ENCODE data around the gene TMEM165. TPM values are rescaled to one million over a fixed set of nuclear protein-coding genes. Genes with fewer than 3 reads are reported as not detected.

TMEM165 gene
- total RNA-seq, 4 donors from 2014 or later = 82.5 to 129 (median 98.3) TPM

DNA sequence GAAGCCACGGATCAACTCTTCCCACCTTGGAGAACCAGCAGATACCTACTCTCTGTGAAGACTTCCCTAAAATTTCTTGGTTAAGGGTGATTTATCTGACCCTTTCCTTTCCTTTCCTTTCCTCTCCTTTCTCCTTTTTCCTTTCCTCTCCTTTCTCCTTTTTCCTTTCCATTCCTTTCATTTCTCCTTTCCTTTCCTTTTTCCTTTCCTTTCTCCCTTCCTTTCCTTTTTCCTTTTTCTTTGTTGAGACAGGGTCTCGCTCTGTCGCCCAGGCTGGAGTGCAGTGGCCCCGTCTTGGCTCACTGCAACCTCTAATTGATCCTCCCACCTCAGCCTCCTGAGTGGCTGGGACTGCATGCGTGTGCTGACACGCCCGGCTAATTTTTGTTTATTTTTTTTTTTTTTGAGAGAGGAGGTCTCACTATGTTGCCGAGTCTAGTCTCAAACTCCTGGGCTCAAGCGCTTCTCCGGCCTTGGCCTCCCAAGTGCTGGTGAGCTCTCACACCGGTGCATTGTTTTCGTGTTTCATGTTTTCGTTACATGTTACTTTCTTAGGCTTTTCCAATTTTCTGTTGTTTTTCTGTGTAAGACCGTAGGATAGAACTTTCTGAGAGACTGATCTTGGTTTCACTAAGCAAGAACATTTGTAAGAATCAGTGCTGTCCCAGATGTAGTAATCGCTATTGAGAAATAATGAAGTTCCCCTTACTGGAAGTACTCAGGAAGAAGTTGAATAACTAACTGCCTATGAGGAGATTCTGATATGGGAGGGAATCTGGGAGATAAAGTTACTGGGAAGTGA, 2.0 kb downstream of the TMEM165 start:
- Histone ChIP-seq H3K27me3 (no peaks in the 10 kb centered on the region), H3K4me3 (peak overlapping the region; percentile 97), H3K27ac (peak overlapping the region; percentile 99), H3K36me3 (peaks cover 5% of the 10 kb centered on the region), H3K9me3 (no peaks in the 10 kb centered on the region), H3K4me1 (peaks cover 35% of the 10 kb centered on the region)
- TF ChIP-seq EP300 (IDR thresholded peaks at IDR 0.05) (no peak), POLR2AphosphoS5 (IDR thresholded peaks at IDR 0.05) (peak in 2 of 3 donors; percentile 28 to 39), POLR2A (IDR thresholded peaks at IDR 0.05) (peak in 1 of 2 donors; percentile 58)
- DNase-seq (ENCODE audit: low spot score in 2 of 2) = no peak
- whole genome bisulfite sequencing = 51% methylated on average over 15 of the region's 15 CpGs

DNA sequence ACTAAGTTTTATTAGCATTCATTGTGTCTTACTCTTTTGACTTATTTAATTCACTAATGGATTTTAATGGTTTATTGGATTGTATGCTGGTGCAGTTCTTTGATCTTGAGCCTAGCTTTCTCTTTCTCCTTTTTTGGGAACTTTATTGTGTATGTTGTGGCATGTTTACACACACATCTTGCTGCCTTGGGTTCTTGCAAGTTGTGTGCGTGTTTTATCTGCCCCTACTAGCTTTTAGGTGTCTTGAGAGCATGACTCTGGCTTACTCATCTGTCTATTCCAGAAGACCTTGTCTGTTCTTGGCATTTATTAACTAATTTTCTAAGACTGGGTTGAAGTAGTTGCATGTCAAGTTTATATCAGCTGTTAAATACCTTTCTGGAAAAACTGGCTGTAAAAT, 2.7 kb downstream of the TMEM165 start:
- no peak for DNase-seq (ENCODE audit: low spot score in 2 of 2)
- no peaks in the 10 kb centered on the region for H3K9me3 ChIP-seq
- peaks cover 35% of the 10 kb centered on the region for H3K4me1 ChIP-seq
- TF ChIP-seq EP300 (IDR thresholded peaks at IDR 0.05) (no peak), POLR2A (IDR thresholded peaks at IDR 0.05) (no peak), POLR2AphosphoS5 (IDR thresholded peaks at IDR 0.05) (no peak)
- TF ChIP-seq, protein P1, sequence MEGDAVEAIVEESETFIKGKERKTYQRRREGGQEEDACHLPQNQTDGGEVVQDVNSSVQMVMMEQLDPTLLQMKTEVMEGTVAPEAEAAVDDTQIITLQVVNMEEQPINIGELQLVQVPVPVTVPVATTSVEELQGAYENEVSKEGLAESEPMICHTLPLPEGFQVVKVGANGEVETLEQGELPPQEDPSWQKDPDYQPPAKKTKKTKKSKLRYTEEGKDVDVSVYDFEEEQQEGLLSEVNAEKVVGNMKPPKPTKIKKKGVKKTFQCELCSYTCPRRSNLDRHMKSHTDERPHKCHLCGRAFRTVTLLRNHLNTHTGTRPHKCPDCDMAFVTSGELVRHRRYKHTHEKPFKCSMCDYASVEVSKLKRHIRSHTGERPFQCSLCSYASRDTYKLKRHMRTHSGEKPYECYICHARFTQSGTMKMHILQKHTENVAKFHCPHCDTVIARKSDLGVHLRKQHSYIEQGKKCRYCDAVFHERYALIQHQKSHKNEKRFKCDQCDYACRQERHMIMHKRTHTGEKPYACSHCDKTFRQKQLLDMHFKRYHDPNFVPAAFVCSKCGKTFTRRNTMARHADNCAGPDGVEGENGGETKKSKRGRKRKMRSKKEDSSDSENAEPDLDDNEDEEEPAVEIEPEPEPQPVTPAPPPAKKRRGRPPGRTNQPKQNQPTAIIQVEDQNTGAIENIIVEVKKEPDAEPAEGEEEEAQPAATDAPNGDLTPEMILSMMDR (IDR thresholded peaks at IDR 0.05) = no peak
- no peaks in the 10 kb centered on the region for H3K27me3 ChIP-seq
- peak overlapping the region; percentile 99 for H3K27ac ChIP-seq
- H3K36me3 ChIP-seq = peaks cover 5% of the 10 kb centered on the region
- peak overlapping the region; percentile 97 for H3K4me3 ChIP-seq
- WGBS = 30% methylated on average over 1 of the region's 1 CpG

DNA sequence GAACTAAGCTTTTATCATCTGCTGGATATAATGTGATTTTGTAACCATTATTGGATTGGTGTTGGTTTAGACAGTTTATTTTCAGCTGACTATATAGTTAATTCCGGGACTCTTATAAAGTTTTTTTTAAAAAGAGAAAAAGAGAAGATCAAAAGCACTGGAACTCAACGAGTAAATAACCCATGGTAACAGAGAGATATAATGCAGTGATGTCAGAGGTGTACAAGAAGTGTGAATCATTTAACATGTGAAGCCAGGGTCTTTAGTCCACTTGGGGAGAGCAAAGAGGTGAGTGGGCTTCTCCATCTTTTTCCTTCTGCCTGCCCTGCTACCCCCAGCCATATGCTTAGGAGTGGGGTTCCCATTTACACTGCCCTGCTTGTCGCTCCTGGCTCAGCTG, 3.2 kb downstream of the TMEM165 start:
- H3K27ac ChIP-seq = no peak overlapping the region
- H3K4me3 ChIP-seq = peak overlapping the region; percentile 97
- 42% methylated on average over 3 of the region's 3 CpGs for WGBS
- TF ChIP-seq POLR2AphosphoS5 (IDR thresholded peaks at IDR 0.05) (no peak), EP300 (IDR thresholded peaks at IDR 0.05) (no peak), POLR2A (IDR thresholded peaks at IDR 0.05) (no peak)
- TF ChIP-seq, protein P1 (IDR thresholded peaks at IDR 0.05) = no peak
- H3K9me3 ChIP-seq = no peaks in the 10 kb centered on the region
- no peaks in the 10 kb centered on the region for H3K27me3 ChIP-seq
- DNase-seq (ENCODE audit: low spot score in 2 of 2) = no peak
- H3K4me1 ChIP-seq = peaks cover 35% of the 10 kb centered on the region
- peaks cover 5% of the 10 kb centered on the region for H3K36me3 ChIP-seq

DNA sequence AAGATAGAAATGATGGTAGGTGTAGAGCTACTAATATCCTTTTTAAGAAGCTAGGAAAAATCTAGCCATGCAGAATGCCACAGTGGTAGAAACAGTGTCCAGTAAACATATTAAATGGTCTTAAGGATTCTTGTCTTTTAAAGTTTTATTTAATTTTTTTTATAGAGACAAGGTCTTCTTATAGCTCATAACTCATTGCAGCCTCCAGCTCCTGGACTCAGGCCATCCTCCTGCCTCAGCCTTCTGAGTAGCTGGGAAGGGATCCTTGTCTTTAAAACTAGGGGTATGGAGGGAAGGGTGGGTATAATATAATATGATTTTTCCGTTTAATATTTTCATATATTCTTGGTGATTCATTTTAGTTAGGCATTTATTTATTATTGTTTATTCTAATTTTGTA, 3.8 kb downstream of the TMEM165 start:
- no peak for TF ChIP-seq POLR2A (IDR thresholded peaks at IDR 0.05)
- TF ChIP-seq, protein P1 (IDR thresholded peaks at IDR 0.05) = no peak
- no peak for TF ChIP-seq EP300 (IDR thresholded peaks at IDR 0.05)
- TF ChIP-seq POLR2AphosphoS5 (IDR thresholded peaks at IDR 0.05) = no peak
- no peaks in the 10 kb centered on the region for H3K27me3 ChIP-seq
- H3K4me1 ChIP-seq = peaks cover 35% of the 10 kb centered on the region
- no peaks in the 10 kb centered on the region for H3K9me3 ChIP-seq
- H3K4me3 ChIP-seq = peak overlapping the region; percentile 97
- DNase-seq (ENCODE audit: low spot score in 2 of 2) = no peak
- H3K27ac ChIP-seq = no peak overlapping the region
- peaks cover 5% of the 10 kb centered on the region for H3K36me3 ChIP-seq
- 73% methylated on average over 1 of the region's 1 CpG for WGBS

DNA sequence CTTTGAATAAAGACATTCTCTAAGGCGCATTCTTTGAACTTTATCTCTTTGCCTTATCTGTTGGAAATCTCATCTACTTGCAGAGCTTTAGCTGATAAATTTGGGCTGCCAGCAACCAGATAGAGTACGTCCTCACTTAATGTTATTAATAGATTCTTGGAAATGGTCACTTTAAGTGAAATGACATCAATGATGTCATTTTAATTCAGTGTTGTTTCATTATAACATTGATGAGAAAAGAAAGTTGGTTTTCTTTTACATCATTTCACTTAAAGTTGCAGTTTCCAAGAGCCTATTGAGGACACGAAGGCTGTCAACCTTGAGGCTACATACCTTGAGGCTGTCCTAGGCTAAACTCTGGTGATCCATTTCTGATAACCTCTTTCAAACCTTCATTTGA, 9.3 kb downstream of the TMEM165 start:
- no peak for TF ChIP-seq EP300 (IDR thresholded peaks at IDR 0.05)
- no peak for TF ChIP-seq POLR2AphosphoS5 (IDR thresholded peaks at IDR 0.05)
- no peak for TF ChIP-seq POLR2A (IDR thresholded peaks at IDR 0.05)
- TF ChIP-seq, protein P1 (IDR thresholded peaks at IDR 0.05) = no peak
- WGBS = 85% methylated on average over 3 of the region's 3 CpGs
- H3K36me3 ChIP-seq = peaks cover 25% of the 10 kb centered on the region
- H3K9me3 ChIP-seq = no peaks in the 10 kb centered on the region
- peaks cover 17% of the 10 kb centered on the region for H3K4me1 ChIP-seq
- no peak overlapping the region for H3K27ac ChIP-seq
- no peak for DNase-seq (ENCODE audit: low spot score in 2 of 2)
- no peak overlapping the region for H3K4me3 ChIP-seq
- H3K27me3 ChIP-seq = no peaks in the 10 kb centered on the region
